Loucy (cell line): ENCODE results near the gene DTL.

ENCODE experiments used
- CTCF ChIP-seq: fragments of 200-600 bp; sonication (generic); conservative IDR thresholded peaks from 2 replicates; pipeline ENCODE4 v1.5.1; 2014; ENCODE audit warnings: mild to moderate bottlenecking, antibody characterized with exemption, low read length
- EZH2phosphoT487 ChIP-seq: fragments of 200-600 bp; IDR thresholded peaks from 2 replicates; pipeline ENCODE4 v1.6.1; 2018; ENCODE audit warnings: antibody characterized with exemption, mild to moderate bottlenecking, moderate library complexity, borderline replicate concordance

GRCh38 chr1:212138457-212138856 is 102.9 kb downstream of the DTL start:
- no peak for TF ChIP-seq CTCF
- TF ChIP-seq EZH2phosphoT487, result no peak
